ENCODE results near the gene KIF23. TPM values are rescaled to one million over a fixed set of nuclear protein-coding genes. Genes with fewer than 3 reads are reported as not detected.

The KIF23 gene
- total RNA-seq, 1 donor from 2014 or later = 6.5 TPM

DNA sequence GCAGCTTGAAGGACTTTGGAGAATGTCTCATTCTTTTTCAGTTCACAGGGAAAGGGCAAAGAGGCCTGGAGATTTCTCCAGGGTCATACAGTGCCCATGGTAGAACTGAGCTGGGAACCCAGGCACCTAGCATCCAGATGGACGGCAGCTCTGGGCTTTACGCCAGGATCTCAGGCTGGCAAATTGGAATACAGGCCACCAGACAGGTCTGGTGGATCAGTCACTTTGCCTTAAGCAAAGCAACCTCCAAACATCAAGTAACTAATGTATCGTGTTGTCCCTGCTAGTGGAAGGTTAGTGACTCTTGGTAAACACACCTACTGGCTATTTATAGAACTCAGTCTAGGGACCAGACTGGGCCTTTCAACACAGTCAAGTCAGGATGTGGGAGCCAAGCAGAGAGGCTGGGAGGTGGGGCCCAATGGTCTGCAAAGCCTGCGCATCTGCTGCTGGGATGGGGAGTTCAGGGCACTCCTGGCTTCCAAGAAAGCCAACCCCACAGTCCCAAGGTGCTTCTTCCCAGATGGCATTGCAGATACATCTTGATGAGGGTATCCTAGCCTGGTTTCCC is 68.6 kb downstream of the KIF23 start:
- no peak for FAIRE-seq
- DNase-seq (ENCODE audit: low spot score in 2 of 2) = no peak

GRCh38 chr15:69484837-69485236 is 70.7 kb downstream of the KIF23 start:
- no peak for FAIRE-seq
- no peak for DNase-seq (ENCODE audit: low spot score in 2 of 2)

- no peak for DNase-seq (ENCODE audit: low spot score in 2 of 2)
- FAIRE-seq = no peak
These were observed 72.4 kb downstream of the KIF23 start for GRCh38 chr15:69486481-69487110.

- DNase-seq (ENCODE audit: low spot score in 2 of 2) = no peak
- no peak for FAIRE-seq
These were observed 75.0 kb downstream of the KIF23 start for GRCh38 chr15:69489073-69489571.

DNA sequence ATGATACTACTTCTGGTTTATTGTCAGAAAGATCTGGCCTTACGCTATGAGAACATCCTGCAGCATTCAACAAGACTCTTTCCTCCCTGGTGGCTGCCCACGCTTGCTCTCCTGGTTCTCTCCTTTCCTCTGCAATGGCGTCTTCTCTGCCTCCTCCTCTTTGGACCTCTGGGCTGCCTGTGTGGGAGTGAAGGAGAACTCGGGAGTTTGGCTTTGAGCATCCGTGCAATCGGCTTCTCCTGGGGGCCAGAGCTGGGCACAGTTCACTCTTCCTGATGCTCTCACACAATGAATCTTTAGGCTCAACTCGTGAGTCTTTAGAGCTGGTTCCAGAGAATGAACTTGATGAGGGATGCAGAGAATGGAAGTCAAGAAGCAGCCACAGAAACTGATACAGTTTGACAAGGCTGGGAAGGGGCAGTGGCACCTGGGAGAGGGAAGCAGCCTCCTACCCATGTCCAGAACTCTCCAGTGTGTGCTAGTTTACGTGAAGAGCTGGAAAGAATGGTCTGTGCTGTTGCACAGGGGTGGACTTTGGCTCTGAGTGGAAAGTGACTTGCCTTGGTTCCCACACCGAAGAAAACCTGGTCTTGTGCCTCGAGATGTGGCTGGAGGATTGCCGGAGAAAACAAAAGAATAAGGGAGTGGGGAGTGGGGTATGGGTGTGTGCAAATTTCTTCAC is 76.3 kb downstream of the KIF23 start:
- DNase-seq (ENCODE audit: low spot score in 2 of 2) = no peak
- FAIRE-seq = no peak

DNA sequence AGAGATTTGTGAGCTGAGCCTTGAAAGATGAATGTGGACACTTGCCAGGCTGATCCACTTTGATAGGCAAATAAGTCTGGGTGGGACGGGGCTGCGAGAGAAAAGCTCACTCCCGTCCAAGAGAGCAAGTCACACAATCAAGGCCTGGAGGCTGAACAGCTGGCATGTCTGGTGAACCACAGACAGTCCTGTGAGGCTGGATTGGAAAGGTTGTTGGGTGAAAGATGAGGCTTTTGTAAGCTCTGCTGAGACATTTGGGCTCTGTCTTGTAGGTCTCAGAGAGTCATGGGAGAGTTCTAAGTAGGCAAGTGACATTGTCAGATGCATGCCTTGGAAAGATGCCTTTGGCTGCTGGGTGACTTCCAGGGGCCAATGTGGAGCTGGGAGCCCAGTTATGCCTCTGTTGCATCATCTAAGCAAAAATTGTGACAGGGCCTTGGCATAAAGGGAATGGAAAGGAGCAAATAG is 76.9 kb downstream of the KIF23 start:
- DNase-seq (ENCODE audit: low spot score in 2 of 2) (no peak), FAIRE-seq (no peak)

DNA sequence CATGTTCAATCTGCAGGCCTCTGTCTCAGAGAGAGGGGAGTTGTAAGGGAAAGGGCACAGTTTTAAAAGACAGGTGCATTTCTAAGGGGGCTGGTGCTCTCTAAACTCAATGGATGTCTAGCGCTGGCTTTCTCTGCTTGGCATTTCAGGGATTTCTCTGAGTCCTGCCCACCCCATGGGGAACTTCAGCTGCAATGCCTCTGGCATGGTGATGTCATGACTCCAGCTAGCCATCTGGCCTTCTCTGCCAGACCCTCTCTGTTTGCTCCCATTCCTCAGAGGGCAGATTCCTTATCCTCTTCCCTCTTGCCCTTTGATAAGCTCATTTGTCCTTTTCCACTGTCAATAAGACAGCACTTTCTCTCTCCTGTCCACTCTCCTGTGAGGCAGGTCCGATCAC is 79.3 kb downstream of the KIF23 start:
- no peak for DNase-seq (ENCODE audit: low spot score in 2 of 2)
- no peak for FAIRE-seq

DNA sequence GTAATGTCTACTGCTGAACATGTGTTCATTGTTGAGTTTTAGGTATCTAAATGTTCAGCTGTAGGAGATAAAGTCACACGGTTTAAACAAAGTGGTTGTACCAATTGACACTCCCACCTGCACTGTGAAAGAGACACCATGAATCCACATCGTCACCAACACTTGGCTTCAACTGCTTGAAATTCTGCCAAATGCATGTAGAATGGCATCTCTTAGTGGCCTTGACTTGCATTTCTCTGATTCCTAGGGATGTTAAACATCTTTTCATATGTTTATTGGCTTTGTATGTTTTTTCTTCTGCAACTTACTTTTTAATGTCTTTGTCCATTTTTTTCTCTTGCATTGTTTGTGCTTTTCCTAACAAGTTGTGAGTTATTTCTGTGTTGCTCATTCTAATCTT is 81.9 kb downstream of the KIF23 start:
- no peak for FAIRE-seq
- DNase-seq (ENCODE audit: low spot score in 2 of 2) = no peak

GRCh38 chr15:69497076-69497475 is 82.9 kb downstream of the KIF23 start:
- FAIRE-seq = no peak
- no peak for DNase-seq (ENCODE audit: low spot score in 2 of 2)

GRCh38 chr15:69497667-69498066 is 83.5 kb downstream of the KIF23 start:
- FAIRE-seq (no peak), DNase-seq (ENCODE audit: low spot score in 2 of 2) (no peak)

Small RNA genes lying within 50 kb of the gene (small RNA-seq; reads per million reads assigned to genes)
- gene RF00012 = not detected

Other genes starting within 250 kb of the KIF23 start
- 0.82 TPM for gene PAQR5, start 115.4 kb upstream of the KIF23 start, total RNA-seq
- 27.3 TPM for gene RPLP1, start 38.5 kb downstream of the KIF23 start, total RNA-seq

All from frontal cortex (tissue), 4 donors.